Right ventricle myocardium inferior (tissue), 1 donor: Measurements from ENCODE around the gene FLNC. TPM values are rescaled to one million over a fixed set of nuclear protein-coding genes. Genes with fewer than 3 reads are reported as not detected.
A peak's percentile ranks its signal among the peaks of the same experiment; 100 is the strongest.

Source experiments
- ATAC-seq: fragments of 200-7000 bp; cut with Tn5 transposase; one replicate; pipeline ENCODE4 v1.9.1; 2020; ENCODE audit warnings: mild to moderate bottlenecking, moderate library complexity
- DNase-seq: peaks from one replicate; pipeline ENCODE4 v3.0.0; 2021; ENCODE audit errors: missing footprints
- intact Hi-C: fragments of 100-400 bp; cut with DNase I; formaldehyde crosslinking; loops from one replicate; pipeline ENCODE4 v1.11.0; 2022
- long read RNA-seq: library from polyadenylated mRNA; unstranded; transcript quantifications from one replicate; pipeline ENCODE4 v2.0.0, GENCODE V29; 2021
- total RNA-seq: library from RNA; stranded (reverse); fragmentation: NEBNext Ultra II Directional; extraction: Animal tissue kit (Norgen Biotek cat#: 25700); gene quantifications from one replicate; pipeline ENCODE4 v1.2.1, GENCODE V29; 2021
- donor health status: DM: no; HTN: yes; CAD: no; lungs with severe emphysema.

Gene FLNC, protein sequence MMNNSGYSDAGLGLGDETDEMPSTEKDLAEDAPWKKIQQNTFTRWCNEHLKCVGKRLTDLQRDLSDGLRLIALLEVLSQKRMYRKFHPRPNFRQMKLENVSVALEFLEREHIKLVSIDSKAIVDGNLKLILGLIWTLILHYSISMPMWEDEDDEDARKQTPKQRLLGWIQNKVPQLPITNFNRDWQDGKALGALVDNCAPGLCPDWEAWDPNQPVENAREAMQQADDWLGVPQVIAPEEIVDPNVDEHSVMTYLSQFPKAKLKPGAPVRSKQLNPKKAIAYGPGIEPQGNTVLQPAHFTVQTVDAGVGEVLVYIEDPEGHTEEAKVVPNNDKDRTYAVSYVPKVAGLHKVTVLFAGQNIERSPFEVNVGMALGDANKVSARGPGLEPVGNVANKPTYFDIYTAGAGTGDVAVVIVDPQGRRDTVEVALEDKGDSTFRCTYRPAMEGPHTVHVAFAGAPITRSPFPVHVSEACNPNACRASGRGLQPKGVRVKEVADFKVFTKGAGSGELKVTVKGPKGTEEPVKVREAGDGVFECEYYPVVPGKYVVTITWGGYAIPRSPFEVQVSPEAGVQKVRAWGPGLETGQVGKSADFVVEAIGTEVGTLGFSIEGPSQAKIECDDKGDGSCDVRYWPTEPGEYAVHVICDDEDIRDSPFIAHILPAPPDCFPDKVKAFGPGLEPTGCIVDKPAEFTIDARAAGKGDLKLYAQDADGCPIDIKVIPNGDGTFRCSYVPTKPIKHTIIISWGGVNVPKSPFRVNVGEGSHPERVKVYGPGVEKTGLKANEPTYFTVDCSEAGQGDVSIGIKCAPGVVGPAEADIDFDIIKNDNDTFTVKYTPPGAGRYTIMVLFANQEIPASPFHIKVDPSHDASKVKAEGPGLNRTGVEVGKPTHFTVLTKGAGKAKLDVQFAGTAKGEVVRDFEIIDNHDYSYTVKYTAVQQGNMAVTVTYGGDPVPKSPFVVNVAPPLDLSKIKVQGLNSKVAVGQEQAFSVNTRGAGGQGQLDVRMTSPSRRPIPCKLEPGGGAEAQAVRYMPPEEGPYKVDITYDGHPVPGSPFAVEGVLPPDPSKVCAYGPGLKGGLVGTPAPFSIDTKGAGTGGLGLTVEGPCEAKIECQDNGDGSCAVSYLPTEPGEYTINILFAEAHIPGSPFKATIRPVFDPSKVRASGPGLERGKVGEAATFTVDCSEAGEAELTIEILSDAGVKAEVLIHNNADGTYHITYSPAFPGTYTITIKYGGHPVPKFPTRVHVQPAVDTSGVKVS (N-terminal part only)
- total RNA-seq = 905 TPM
- long read RNA-seq, full-length matches to known transcripts = 16 of 950 reads
- long read RNA-seq, partial matches to known transcripts = 874 of 950 reads
- long read RNA-seq, other reads (novel, unspliced or antisense) = 60 of 950 reads

DNA sequence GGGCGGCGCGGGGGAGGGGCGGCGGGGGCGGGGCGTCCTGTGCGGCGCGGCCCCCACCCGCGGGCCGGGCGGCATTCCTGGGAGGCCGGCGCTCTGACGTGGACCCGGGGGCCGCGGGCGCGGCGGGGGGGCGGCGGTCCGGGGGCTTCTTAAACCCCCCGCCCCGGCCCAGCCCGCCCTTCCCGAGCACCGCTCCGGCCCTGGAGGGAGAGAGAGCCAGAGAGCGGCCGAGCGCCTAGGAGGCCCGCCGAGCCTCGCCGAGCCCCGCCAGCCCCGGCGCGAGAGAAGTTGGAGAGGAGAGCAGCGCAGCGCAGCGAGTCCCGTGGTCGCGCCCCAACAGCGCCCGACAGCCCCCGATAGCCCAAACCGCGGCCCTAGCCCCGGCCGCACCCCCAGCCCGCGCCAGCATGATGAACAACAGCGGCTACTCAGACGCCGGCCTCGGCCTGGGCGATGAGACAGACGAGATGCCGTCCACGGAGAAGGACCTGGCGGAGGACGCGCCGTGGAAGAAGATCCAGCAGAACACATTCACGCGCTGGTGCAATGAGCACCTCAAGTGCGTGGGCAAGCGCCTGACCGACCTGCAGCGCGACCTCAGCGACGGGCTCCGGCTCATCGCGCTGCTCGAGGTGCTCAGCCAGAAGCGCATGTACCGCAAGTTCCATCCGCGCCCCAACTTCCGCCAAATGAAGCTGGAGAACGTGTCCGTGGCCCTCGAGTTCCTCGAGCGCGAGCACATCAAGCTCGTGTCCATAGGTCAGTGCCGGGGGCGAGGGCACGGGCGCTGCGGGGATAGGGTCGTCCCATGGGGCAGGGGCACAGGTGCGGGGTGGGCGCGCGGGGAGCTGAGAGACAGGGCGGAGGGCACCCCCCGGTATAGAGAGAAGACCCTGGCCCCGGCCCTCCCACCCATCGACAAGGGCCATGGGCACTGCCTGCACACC is at the start of gene FLNC:
Gene FLNC (plus strand): TSS at position 176 of the 947 bp plus-strand sequence. CDS start 232 bp downstream, at position 408.
- DNase-seq = peak; percentile 80
- ATAC-seq = peak; percentile 24
- intact Hi-C loops = loop anchor here (2.0 to 5.0 kb wide), 2 partner anchors 40 to 83 kb away; partner anchors contain the start of gene CCDC136

DNA sequence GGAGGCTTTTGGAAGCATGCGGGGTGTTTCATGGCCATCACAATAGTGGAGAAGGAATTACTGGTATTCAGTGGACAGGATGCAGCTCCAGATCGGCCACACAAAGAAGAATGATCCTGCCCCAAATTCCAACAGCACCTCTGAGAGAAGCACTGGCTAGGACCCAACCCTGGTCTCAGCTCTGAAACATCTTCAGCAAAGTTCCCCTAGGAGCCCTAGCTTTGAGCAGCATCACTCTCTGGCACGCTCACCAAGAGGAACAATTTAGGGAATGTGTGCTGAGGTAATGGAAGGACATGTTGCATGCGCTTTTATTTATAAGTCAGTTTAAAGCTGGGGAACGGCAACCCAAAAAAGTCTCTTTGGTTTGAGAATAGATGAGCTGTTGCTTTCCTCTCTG is 49.1 kb upstream of the FLNC start:
- intact Hi-C loops = no loop called here
- no peak for DNase-seq
- ATAC-seq = no peak

DNA sequence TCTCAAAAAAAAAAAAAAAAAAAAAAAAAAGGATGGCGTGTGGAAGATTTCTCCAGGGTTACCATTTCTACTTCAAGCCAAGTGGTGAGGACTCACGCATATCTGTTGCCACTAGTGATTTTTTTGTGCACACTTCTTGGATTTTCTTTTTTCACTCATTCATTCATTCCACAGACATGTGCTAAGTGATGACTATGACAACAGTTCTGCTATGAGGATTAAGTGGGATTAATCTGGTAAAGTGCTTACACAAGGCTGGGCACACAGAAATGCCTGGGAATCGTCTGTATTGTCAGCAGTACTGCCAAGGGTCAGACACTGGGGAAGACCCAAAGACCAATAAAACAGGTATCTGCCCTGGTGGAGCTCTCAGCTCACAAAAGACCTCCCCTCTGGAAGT is 48.4 kb upstream of the FLNC start:
- intact Hi-C loops = no loop called here

DNA sequence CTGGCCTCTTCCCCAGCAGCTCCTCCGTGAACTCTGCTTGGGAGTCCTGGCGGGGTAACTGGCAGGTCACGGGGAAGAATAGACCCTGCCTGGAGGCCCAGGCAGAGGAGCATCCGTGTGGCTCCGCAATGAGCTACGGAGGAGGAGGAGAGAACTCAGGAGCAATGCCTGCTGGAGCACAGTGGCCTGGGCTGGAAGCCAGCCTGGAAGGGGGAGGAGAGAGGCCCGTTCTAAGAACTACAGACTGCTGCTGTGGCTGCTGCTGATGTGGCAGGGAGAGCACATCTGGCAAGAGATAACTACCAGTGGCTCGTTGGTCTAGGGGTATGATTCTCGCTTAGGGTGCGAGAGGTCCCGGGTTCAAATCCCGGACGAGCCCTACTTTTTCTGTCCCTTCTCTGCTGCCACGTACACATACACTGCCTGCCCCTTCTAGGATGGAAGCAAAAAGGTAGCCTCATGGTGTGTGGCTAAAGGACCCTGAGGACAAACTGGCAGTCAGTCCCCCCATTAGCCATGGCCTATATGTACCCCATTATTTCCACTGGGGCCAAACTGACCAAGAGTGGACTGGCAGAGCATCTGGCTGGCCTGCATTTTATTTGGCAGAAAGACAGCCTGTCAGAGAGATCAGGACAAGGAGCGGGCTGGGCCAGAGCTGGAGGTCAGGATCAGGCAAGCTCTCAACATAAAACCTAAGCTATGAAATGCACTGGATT is 46.9 kb upstream of the FLNC start:
- peak; percentile 93 for ATAC-seq
- intact Hi-C loops = no loop called here
- DNase-seq = peak; percentile 89

More for the DNA sequence above, 48.4 kb upstream of the FLNC start:
- DNase-seq (no peak), ATAC-seq (no peak)

DNA sequence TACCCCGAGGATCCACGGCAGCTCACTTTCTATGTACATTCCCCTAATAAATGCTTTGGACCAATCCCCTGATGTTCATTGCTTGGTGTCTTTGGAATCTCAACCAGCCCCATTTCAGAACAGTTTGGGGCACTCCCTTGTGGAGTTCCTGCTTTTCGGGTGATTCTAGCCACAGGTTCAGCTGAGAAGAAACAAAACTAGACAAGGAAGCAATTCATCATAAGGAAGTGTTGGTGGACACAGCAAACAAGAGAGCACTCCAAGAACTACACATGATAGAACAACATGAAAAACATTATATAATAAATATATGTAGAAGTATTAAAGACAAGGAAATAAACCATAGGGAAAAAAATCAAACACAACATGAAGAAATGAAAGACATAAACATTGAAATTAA is 44.5 kb upstream of the FLNC start:
- intact Hi-C loops = no loop called here
- DNase-seq (no peak), ATAC-seq (no peak)

DNA sequence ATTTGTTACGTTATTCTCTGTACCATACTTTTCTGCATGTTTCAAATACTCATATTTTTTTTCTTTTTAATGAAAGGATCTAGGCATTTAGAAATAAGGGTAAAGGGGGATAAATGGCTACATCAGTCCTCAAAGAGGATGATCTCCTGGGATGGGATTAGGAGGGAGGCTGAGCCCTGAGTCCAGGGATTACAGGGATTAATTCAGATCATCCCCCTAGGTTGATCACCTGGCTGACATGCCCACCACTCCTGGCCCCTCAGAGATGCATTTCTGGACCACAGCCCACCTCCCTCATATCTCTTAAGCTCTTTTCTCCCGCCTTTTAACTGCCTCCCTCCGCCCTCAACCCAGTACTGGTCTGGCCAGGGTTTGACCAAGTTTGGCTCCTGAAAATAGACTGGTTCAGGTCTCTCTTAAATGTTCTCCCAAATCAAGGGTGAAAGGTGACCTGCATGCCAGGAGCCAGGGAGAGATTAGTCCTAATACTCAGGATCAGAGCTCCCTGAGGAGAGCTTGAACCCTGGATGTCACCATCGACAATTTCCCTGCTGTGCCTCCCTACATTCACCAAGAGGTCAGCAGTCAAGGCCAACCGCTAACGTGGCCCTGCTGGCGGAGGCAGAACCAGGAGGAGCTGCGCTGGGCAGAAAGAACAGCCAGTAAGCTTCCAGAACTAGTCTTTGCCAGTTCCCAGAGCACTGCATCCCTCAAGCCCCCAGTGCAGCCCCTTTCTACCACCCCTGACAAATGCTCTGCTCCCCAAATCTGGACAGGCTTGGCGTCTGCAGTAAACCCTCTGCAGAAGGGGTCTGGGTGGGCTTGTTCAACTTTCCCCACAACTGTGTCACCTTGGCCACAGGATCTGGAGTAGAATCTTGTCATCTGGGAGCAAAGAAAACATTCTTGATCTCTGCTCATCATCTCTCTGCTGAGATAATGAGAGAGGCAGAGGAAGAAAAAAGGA is 41.5 kb upstream of the FLNC start:
- ATAC-seq = no peak

DNA sequence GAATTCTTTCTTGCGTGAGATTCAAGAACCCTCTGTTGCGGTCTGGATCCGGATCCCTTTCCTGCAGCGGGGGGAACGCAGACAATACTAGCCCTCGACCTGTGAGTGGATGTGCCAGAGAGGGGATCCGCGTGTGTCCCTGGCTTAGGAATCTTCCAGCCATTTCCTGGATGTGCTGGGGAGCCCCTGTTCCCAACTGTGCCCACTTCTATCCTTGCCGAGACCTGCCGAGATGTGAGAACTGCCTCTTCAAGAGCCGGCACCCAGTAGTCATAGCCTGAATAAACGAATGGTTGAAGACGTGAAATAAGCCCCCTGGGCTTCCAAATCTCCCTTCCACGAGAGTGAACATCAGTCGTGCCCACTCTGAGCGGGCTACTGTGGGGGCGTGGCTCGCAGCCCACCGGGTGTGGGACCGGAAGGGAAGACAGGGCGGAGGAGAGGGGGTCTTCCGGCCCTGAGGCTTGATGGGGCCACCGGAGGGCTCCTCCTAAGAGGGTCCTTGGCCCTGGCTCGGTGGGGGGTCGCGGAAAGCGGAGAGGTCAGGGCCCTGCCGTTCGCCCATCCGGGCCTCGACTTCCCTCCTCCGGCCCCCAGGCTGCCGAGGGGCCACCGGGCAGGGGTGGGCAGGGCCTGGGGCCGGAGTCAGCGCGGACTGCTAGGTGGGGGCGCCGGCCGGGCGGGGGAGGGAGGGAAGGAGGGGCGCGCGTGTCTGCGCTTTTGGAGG is 39.7 kb upstream of the FLNC start:
- DNase-seq = no peak
- intact Hi-C loops = loop anchor here (2.0 to 5.0 kb wide), 3 partner anchors 40 to 92 kb away; partner anchors contain the start of genes CALU and FLNC
- ATAC-seq = peak; percentile 15

More for the DNA sequence above, 41.5 kb upstream of the FLNC start:
- intact Hi-C loops = no loop called here
- no peak for DNase-seq

DNA sequence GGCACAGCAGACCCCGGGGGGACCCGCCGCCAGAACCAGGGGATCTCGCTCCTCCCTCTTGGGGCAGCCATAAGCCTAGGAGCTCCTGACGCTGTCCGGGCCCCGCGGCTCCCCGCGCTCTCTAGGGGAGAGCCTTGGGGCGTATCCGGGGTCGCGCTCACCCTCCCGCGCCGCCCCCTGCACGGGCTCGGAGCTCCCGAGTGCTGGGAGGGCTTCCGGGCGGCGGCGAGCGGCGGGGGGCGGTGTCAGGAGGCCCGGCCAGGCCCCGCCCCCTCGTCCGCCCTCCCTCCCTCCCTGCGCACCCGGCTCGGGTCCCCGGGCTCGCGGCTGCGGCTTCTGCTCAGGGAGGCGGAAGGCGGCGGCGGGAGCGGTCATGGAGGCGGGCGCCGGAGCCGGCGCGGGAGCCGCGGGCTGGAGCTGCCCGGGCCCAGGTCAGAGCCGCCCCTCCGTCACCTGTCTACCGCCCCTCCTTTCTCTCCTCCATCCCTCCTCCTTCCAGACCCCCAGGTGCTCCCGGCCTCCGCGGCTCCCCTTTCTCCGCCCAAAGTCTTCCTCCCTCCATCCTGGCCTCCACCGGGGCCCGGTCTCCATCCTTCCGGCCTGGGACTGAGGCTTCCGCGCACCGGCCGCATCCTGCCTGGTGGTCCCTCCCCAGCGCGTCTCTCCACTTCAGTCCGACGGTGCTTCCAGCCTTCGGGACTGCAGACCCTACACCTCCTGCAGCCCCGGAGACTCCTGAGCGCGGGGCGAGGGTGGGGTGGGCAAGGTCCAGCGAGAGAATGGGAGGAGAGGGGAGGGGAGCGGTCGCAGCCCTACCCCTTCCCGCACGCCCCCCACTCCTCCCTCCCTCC is 38.9 kb upstream of the FLNC start, which contains the start of gene CCDC136:
Gene CCDC136 (plus strand): TSS at position 848 of the 851 bp plus-strand sequence. CDS start 444 bp downstream, outside the sequence.
- DNase-seq (peak; percentile 90), ATAC-seq (peak; percentile 90)
- intact Hi-C loops = loop anchor here (2.0 to 5.0 kb wide), 3 partner anchors 39 to 91 kb away; partner anchors contain the start of genes CALU and FLNC

DNA sequence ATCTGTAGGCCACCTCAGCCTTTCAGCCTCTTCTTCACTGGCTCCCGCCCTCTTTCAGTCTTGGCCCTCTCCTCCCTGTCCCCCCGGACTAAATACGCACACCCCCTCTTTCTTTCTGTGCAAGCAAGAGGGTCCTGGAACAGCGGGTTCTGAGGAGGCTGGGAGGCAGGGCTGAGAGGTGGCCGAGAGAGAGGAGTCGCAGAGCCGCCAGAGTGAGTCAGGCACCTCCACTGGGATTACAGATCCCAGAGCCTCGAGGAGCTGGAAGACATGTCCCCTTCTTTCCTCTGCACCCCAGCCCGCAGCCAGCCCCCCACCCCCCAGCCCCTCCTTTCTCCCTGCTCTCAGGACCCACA is 38.3 kb upstream of the FLNC start:
- intact Hi-C loops = loop anchor here (2.0 to 5.0 kb wide), 3 partner anchors 39 to 90 kb away; partner anchors contain the start of genes CALU and FLNC
- no peak for DNase-seq
- no peak for ATAC-seq

DNA sequence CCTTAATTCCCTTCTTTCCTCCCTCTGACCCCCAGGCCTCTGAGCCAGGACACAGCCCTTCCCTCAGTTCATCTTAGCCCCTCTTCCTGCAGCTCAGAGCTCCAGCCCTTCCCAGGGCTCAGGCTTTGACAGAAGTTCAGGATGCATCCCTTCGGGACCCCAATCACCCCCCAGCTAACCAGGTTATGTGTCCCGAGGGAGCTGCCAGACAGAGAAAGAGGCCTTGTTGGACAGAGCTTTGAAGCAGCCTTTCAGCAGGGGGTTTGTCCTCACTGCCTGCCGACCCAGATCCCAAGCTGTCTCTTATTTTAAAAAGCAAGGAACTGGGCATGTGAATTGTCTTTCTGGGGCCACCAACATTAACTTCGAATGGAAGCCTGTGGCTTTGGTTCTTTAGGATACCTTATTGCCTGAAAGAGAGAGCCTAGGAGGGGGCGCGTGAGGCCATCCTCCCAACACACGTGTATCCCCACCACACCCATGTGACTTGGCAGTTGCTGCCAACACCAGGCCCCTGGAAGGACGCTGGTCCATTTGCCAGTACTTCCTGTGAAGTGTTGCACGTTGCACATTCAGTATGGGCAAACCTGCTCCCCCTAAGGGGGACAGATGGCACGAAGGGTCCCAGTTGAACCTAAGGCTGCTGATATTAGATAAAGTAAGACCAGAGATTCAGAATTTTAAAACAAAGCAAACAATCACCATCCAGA is 37.6 kb upstream of the FLNC start:
- DNase-seq (no peak), ATAC-seq (no peak)
- intact Hi-C loops = loop anchor here (5.0 kb wide), 2 partner anchors 55 to 90 kb away; partner anchors contain the start of gene CALU

DNA sequence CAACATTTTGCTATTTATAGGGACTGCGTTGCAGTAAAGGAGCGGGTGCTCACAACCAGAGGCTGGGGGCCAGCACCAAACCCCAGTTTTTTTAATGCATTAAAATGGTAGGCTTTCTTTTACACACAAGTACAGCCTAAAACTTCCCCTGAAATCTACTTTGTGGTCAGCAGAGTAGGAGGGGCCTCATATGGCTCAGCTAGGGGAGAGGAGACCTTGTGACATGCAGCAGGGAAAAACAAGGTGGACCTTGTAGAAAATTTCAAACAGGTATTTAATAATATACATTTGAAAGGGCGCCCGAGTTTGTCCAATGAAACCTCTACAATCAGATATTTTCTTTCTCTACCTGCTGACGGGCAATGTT is 37.0 kb upstream of the FLNC start:
- DNase-seq = no peak
- intact Hi-C loops = loop anchor here (5.0 kb wide), 2 partner anchors 56 to 89 kb away; partner anchors contain the start of gene CALU
- no peak for ATAC-seq

DNA sequence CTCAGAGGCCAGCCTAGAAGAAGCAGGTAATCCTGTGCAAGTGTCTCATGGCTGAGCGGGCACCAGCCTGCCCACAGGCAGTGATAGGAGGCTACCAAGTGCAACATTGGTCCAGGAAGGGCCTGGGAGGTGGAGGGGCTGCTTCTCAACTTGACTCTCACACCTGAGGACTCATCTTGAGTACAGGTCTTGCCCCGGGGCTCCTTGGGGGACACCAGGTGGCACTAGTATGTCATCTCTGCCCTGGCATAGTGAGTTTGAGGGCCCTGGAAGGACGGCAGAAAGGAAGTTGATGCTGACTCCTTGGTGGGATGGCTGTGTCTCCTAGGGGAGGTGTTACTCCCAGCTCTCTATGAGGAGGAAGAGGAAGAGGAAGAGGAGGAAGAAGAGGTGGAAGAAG is 36.2 kb upstream of the FLNC start:
- intact Hi-C loops = loop anchor here (5.0 kb wide), 2 partner anchors 57 to 88 kb away; partner anchors contain the start of gene CALU
- DNase-seq (no peak), ATAC-seq (no peak)

DNA sequence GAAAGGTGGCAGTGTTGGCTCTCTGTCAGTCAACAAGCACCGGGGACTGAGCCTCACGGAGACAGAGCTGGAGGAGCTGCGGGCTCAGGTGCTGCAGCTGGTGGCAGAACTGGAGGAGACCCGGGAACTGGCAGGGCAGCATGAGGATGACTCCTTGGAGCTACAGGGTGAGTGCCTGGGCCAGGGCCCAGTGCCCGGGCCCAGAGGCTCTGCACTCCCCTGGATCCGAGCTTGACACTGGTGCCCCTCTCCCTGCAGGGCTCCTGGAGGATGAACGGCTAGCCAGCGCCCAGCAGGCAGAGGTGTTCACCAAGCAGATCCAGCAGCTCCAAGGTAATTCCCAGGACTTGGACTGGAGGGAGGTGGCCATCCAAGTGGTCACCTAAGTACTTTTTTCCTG is 35.8 kb upstream of the FLNC start:
- intact Hi-C loops = loop anchor here (5.0 kb wide), 2 partner anchors 57 to 88 kb away; partner anchors contain the start of gene CALU
- ATAC-seq (no peak), DNase-seq (no peak)
